ENCODE measurements around the gene POLN. TPM values are rescaled to one million over a fixed set of nuclear protein-coding genes. Genes with fewer than 3 reads are reported as not detected.

The POLN gene
- total RNA-seq, 1 experiment from 2014 or later, result 0.10 TPM

- DNase-seq (ENCODE audit: low read depth), result no peak
- in situ Hi-C loops (cut with HindIII; ENCODE audit: low pct_unique_long_range_greater_than_20kb, low sequenced_read_pairs), result no loop called here
Observed at GRCh38 chr4:2061186-2062131, 180.5 kb downstream of the POLN start.

DNA sequence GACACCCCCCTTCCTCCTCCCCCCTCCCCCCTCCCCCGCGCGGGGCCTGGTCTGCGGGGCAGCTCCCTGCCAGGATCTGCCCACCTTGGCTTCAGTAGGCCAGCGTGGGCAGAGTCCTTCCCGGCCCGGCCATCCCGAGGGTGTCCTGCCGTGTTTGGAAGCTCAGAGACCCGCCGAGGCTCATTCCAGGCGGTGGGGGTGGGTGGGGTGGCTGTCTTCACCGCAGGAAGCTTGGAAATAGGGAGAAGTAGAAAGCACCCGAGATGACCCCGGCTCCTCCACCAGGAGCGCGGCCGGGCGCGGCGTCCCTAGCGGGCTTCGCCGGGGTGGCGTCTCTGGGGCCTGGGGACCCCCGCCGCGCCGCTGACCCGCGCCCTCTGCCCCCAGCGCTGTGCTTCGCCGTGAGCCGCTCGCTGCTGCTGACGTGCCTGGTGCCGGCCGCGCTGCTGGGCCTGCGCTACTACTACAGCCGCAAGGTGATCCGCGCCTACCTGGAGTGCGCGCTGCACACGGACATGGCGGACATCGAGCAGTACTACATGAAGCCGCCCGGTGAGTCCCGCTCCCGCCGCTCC lies 181.2 kb downstream of the POLN start:
- in situ Hi-C loops (cut with HindIII; ENCODE audit: low pct_unique_long_range_greater_than_20kb, low sequenced_read_pairs), result no loop called here
- DNase-seq (ENCODE audit: low read depth), result no peak

DNA sequence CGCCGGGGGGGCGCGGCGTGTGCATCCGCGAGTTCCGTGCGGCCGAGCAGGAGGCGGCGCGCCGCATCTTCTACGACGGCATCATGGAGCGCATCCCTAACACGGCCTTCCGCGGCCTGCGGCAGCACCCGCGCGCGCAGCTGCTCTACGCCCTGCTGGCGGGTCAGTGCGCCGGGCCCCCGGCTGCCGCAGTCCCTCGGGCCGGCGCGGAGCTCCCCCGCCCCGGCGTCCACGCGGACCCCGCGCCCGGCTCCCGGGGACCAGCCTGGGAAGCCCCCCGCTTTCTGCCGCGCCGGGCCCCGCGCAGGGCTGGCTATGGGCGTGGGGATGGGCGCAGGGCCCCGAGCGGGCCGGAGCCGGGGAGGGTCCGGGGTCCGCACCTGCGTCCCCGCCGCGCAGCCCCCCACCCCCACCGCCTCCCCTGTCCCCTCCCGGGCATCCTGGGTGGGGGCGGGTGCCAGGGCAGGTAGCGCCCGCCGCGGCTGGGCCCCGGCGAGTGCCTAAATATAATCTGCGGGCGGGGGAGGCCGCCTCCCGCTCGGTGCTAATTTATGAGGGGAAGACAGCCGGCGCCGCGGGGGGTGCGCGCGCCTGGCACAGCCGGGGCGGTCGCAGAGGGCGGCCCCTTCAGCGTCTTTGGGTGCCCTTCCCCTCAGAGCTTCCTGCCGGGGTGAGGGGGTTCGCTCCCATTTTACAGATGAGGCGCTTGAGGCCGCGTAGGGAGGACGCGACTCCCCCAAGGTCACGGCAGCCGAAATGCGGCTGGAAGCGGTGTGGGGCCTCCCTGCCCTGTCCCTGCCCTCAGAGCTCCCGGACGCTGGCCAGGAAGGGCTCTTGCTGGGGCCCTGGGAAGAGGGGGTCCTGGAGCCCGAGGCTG lies 182.0 kb downstream of the POLN start:
- DNase-seq (ENCODE audit: low read depth), result no peak
- in situ Hi-C loops (cut with HindIII; ENCODE audit: low pct_unique_long_range_greater_than_20kb, low sequenced_read_pairs), result no loop called here

GRCh38 chr4:2059046-2059725 lies 182.7 kb downstream of the POLN start, which contains the start of gene NAT8L:
NAT8L (plus strand) TSS chr4:2059327; CDS start chr4:2059512, 185 bp downstream.
- no peak for DNase-seq (ENCODE audit: low read depth)
- in situ Hi-C loops (cut with HindIII; ENCODE audit: low pct_unique_long_range_greater_than_20kb, low sequenced_read_pairs), result no loop called here

DNA sequence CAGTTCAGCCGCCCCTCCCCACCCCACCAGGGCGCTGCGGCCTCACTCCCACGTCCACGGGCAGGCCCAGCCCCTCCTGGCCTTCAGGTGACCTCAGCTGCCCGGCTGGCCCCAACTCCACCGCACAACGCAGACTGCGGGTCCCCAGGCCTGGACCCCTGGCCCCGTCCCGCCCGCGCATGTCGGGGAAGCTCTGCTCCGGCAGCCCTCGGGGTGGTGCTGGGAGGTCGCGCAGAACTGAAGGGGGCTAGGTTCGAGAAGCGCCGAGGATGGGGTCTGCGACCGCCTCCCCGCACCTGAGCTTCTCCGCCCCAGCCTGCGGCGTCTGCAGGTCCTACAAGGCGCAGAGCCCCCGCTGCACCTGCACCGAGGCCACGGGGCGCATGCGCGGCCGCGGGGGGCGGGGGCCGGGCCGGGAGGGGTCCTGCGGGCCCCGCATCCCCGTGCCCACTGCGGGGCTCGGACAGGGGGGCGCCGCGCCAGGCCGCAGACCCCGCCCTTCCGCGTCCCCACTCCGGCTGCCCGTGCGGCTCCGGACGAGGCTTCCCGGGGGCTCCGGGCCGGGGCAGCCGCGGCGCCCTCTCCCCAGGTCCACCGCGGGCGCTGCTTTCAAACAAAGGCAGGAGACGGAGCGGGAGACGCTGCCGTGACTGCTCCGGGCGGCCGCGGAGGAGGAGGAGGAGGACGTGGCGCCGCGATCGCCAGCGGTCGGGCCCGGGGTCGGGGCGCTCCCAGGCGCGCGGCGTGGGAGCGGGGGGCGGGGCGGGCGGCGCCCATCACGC lies 183.5 kb downstream of the POLN start:
- in situ Hi-C loops (cut with HindIII; ENCODE audit: low pct_unique_long_range_greater_than_20kb, low sequenced_read_pairs), result no loop called here
- no peak for DNase-seq (ENCODE audit: low read depth)

DNA sequence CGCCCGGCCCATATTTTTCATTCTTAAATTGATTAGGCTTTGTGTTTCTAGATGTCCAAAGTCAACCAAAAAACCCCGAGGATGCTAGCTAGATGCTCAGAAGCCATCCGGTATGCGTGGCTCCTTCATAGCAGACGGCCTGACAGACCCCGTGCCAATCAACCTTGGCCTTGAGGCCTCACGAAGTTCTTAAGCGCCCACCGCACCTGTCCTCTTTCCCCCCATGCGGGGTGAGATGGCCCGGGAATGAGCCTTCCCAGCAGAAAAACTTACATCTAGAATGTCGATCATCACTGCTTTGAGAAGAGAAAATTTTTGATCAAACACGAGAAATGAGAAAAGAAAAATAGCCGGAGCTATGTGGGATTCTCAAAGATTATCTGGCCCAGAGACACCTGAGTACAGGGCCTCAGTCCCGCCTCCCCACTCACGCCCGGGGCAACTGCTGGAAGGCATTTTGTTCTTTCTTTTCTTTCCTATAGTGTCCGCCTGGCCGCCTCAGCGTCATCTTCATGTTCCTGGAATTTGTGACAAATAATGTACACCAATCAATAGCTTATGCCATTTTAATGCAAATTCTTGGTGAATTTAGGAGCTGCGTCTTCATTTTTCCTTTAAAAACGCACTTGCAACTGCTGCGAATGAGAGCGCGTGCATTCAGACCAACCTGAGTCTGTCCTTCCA lies 184.4 kb downstream of the POLN start:
- in situ Hi-C loops (cut with HindIII; ENCODE audit: low pct_unique_long_range_greater_than_20kb, low sequenced_read_pairs), result no loop called here
- no peak for DNase-seq (ENCODE audit: low read depth)

GRCh38 chr4:2054217-2054616 lies 187.7 kb downstream of the POLN start:
- in situ Hi-C loops (cut with HindIII; ENCODE audit: low pct_unique_long_range_greater_than_20kb, low sequenced_read_pairs), result no loop called here
- no peak for DNase-seq (ENCODE audit: low read depth)

DNA sequence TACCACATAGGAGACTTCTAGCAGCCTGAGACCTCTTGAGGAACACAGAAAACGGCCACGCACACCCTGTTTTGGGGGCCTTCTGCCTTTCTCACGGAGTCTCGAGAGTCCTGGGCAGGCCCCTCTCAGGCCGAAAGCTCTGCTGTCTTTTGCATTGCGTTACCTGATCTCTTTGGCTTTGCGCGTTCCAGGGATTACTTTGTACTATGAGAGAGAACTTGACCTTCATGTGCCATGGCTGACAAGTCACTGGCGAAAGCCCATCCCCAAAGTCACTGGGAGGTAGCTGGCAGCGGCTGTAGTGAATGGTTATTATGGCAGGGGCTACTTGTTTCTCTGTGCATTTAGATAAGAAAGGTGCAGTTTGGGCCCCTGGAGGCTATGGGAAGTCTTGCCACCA lies 190.8 kb downstream of the POLN start:
- DNase-seq (ENCODE audit: low read depth), result no peak
- in situ Hi-C loops (cut with HindIII; ENCODE audit: low pct_unique_long_range_greater_than_20kb, low sequenced_read_pairs), result no loop called here

DNA sequence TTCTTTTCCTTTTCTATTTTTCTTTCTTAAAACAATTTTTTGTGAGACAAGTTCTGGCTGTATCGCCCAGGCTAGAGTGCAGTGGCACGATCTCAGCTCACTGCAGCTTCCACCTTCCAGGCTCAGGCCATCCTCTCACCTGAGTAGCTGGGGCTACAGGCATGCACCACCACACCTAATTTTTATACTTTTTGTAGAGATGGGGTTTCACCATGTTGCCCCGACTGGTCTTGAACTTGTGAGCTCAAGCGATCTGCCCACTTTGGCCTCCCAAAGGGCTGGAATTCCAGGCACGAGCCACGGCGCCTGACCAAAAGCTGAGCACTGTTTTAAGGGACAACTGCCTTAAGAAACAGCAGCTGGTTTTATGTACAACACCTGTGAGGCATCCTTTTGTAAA lies 192.1 kb downstream of the POLN start:
- in situ Hi-C loops (cut with HindIII; ENCODE audit: low pct_unique_long_range_greater_than_20kb, low sequenced_read_pairs), result no loop called here
- no peak for DNase-seq (ENCODE audit: low read depth)

- in situ Hi-C loops (cut with HindIII; ENCODE audit: low pct_unique_long_range_greater_than_20kb, low sequenced_read_pairs), result no loop called here
- DNase-seq (ENCODE audit: low read depth), result no peak
Observed at GRCh38 chr4:2049381-2049780, 192.5 kb downstream of the POLN start.

DNA sequence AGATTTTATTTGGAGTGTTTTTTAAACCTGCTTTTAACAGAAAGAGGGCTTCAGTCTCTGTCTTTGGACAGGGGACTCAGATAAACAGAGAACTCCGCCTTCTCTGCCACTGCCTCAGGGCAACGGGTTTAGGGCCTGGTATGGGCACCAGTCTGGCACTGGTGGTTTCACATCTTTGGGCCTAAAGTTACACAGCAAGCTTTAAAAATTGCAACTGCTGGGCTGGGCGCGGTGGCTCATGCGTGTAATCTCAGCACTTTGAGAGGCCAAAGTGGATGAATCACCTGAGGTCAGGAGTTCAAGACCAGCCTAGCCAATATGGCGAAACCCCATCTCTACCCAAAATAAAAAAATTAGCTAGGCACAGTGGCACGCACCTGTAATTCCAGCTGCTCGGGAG lies 193.1 kb downstream of the POLN start:
- peak; percentile 10 for DNase-seq (ENCODE audit: low read depth)
- in situ Hi-C loops (cut with HindIII; ENCODE audit: low pct_unique_long_range_greater_than_20kb, low sequenced_read_pairs), result no loop called here

DNA sequence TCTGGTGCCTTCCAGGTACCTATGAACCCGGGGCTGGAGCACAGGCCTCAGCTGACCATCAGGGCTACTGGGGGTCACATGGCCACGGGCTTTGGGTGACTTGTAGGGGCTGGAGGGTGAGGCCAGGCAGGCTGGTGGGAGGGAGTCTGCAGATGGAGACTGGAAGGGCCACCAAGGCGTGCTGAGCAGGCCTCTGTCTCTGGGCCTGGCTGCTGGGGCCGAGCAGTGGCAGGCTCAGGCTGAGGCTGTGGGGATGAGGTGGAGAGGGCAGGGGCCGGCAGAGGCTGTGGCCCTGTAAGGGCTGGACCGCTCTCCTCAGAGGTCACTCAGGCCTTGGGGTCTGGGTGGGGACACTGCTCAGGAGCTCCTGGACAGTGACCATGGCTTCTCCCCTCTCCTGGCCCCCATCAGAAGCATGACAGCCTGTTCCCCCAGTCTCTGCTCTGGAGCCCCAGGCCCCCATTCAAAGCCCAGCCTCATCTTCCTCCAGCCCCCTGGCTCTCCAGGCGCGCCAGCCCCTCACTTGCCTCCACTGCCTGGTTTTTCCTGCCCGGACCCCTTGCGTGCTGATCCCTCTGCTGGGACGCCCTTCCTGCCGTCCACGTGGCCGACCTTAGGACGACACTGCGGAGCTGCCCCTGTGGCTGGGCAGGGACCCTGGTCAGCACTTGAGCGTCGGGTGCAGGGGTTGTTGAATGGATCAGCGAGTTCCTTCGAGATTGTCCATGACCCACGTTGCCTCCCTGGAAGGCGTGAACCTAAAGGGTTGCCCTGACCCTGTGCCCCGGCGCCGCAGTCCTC lies 193.9 kb downstream of the POLN start:
- in situ Hi-C loops (cut with HindIII; ENCODE audit: low pct_unique_long_range_greater_than_20kb, low sequenced_read_pairs), result no loop called here
- no peak for DNase-seq (ENCODE audit: low read depth)

- no peak for DNase-seq (ENCODE audit: low read depth)
- in situ Hi-C loops (cut with HindIII; ENCODE audit: low pct_unique_long_range_greater_than_20kb, low sequenced_read_pairs), result no loop called here
Observed at GRCh38 chr4:2047031-2047660, 194.8 kb downstream of the POLN start.

DNA sequence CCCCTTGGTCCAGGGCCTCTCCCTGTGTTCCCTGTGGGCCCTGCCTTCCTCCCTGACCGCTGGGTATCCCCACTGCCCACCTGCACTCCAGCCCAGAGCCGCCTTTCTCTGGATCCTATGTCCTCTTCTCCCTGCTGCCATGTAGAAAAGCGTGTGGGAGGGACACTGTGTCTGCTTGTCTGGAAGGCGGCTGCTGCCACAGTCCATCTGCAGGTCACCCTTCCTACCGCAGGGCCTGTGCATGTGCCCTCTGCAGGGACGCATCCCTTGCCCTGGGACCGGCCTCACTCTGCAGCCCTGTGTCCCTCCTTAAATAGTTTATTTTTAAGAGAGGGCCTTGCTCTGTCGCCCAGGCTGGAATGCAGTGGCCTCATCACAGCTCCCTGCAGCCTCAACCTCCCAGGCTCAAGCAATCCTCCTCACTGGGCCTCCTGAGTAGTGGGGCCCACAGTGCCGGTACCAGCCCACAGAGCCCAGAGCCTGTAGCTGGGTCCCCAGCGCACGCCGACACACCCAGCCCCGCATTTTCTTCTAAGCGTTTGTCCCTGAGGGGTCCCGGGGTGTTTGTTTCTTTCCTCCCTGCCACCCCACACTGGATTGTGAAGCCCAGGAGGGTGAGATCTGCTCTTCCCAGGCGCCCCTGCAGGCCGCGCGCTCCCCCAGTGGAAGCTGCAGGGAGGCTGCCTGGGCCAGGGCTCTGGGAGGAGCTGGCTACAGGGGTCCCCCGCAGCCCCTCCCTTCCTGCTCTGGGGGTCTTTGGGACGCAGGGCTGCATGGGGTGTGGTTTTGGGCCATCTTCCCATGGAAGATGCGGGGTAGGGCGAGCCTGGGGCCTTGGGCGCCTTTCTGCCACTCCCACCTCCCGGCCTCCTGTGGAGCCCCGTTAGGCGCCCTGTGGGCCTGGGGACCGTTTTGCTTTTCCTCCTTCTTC lies 195.6 kb downstream of the POLN start:
- no peak for DNase-seq (ENCODE audit: low read depth)
- in situ Hi-C loops (cut with HindIII; ENCODE audit: low pct_unique_long_range_greater_than_20kb, low sequenced_read_pairs), result no loop called here

DNA sequence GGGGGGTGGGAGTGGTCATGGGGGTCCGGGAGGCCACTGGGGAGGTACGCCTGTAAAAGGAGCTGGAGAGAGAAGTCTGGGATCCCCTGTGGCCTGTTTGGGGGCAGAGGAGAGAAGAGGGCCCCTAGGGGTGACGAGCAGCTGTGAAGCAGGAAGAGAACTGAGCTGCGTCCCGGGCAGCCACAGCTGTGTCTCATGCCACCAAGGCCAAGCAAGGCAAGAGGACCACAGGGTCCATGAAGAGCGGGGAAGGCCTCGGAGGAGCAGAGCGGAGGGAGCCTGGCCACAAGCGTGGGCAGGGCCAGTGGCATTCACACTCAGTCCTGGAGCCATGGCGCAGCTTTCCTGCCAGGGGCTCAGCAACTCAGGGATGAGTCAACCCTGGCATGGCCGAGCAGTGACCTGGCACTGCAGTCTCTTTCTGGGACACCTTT lies 196.4 kb downstream of the POLN start:
- DNase-seq (ENCODE audit: low read depth), result peak; percentile 12
- in situ Hi-C loops (cut with HindIII; ENCODE audit: low pct_unique_long_range_greater_than_20kb, low sequenced_read_pairs), result no loop called here

Measured in Caki2 (cell line).